Activated CD4-positive, alpha-beta memory T cell treated with anti-CD3 and anti-CD28 coated beads for 36 hours (primary cell): Measurements from ENCODE around the gene MLANA. TPM values are rescaled to one million over a fixed set of nuclear protein-coding genes. Genes with fewer than 3 reads are reported as not detected.
A peak's percentile ranks its signal among the peaks of the same experiment; 100 is the strongest.

ENCODE experiments used
- CTCF ChIA-PET: fragments of 350-600 bp; sonication (Branson Sonifier 250); formaldehyde crosslinking; loops from one replicate; lab custom pipeline; 2021; ENCODE audit warnings: antibody characterized with exemption, inconsistent platforms; lab: Charles Lee
- POLR2A ChIA-PET: fragments of 350-600 bp; sonication (Branson Sonifier 250); formaldehyde crosslinking; loops from one replicate; lab custom pipeline; 2021; ENCODE audit warnings: antibody characterized with exemption; lab: Charles Lee
- DNase-seq: peaks from one replicate; pipeline ENCODE4 v3.0.0-alpha.2; 2020
- H3K27ac Mint-ChIP-seq: one replicate; pipeline ENCODE4 v1.8.0; 2021; ENCODE audit warnings: mixed read lengths
- H3K27me3 Mint-ChIP-seq: one replicate; pipeline ENCODE4 v1.8.0; 2021; ENCODE audit warnings: mixed read lengths
- H3K36me3 Mint-ChIP-seq: one replicate; pipeline ENCODE4 v1.8.0; 2021; ENCODE audit warnings: mixed read lengths
- H3K4me1 Mint-ChIP-seq: one replicate; pipeline ENCODE4 v1.8.0; 2021; ENCODE audit warnings: low read depth, mixed read lengths
- H3K4me3 Mint-ChIP-seq: one replicate; pipeline ENCODE4 v1.8.0; 2021; ENCODE audit warnings: mild to moderate bottlenecking, mixed read lengths
- H3K9me3 Mint-ChIP-seq: one replicate; pipeline ENCODE4 v1.8.0; 2021; ENCODE audit warnings: mixed read lengths
- intact Hi-C: fragments of 100-400 bp; cut with micrococcal nuclease; formaldehyde crosslinking; loops from one replicate; pipeline ENCODE4 v1.15.1; 2023
- total RNA-seq, 2 experiments: library from RNA; stranded (reverse); gene quantifications; one replicate each; pipeline ENCODE4 v1.2.3, GENCODE V29; 2021

The MLANA gene
- not detected for total RNA-seq

- H3K9me3 Mint-ChIP-seq = no peaks in the 10 kb centered on the region
- peaks cover 3% of the 10 kb centered on the region for H3K4me1 Mint-ChIP-seq
- intact Hi-C loops = no loop called here
- no peak within 1 kb of the TSS for H3K27ac Mint-ChIP-seq
- DNase-seq = no peak
- H3K4me3 Mint-ChIP-seq = no peak within 1 kb of the TSS
- no peaks in the 10 kb centered on the region for H3K36me3 Mint-ChIP-seq
- H3K27me3 Mint-ChIP-seq = no peaks in the 10 kb centered on the region
- CTCF ChIA-PET = no interaction called here
- POLR2A ChIA-PET = no interaction called here
Observed at GRCh38 chr9:5890641-5891040, at the start of gene MLANA. Gene MLANA (plus strand): TSS chr9:5890889. CDS start chr9:5892475, 1,586 bp downstream.

GRCh38 chr9:5841771-5842573, 48.7 kb upstream of the MLANA start:
- peaks cover 4% of the 10 kb centered on the region for H3K9me3 Mint-ChIP-seq
- H3K27ac Mint-ChIP-seq = peak overlapping the region; percentile 80
- peaks cover 65% of the 10 kb centered on the region for H3K4me1 Mint-ChIP-seq
- intact Hi-C loops = loop anchor here (1.0 to 5.0 kb wide), 4 partner anchors 9 to 840 kb away; partner anchors contain the start of gene ERMP1
- ChIA-PET CTCF (interaction anchor here (1.1 to 4.8 kb wide), 5 partner anchors 9 to 44 kb away, joined by 3 to 55 read pairs (median 7); partner anchors contain the start of gene ERMP1), POLR2A (interaction anchor here (0.6 to 1.9 kb wide), 3 partner anchors 9 to 125 kb away, joined by 4 to 13 read pairs (median 8); partner anchors contain the start of gene ERMP1)
- peak; percentile 77 for DNase-seq
- peaks cover 4% of the 10 kb centered on the region for H3K36me3 Mint-ChIP-seq
- no peaks in the 10 kb centered on the region for H3K27me3 Mint-ChIP-seq
- H3K4me3 Mint-ChIP-seq = peak overlapping the region; percentile 67

GRCh38 chr9:5842929-5843793, 47.5 kb upstream of the MLANA start:
- Mint-ChIP-seq H3K27ac (peak overlapping the region; percentile 82), H3K4me1 (peaks cover 65% of the 10 kb centered on the region), H3K9me3 (peaks cover 4% of the 10 kb centered on the region), H3K4me3 (no peak overlapping the region), H3K36me3 (peaks cover 4% of the 10 kb centered on the region), H3K27me3 (no peaks in the 10 kb centered on the region)
- no peak for DNase-seq
- CTCF ChIA-PET = interaction anchor here (4.8 kb wide), 1 partner anchor 10 kb away, joined by 55 read pairs; the partner anchor contains the start of gene ERMP1
- POLR2A ChIA-PET = interaction anchor here (1.9 kb wide), 1 partner anchor 11 kb away, joined by 13 read pairs; the partner anchor contains the start of gene ERMP1
- intact Hi-C loops = loop anchor here (1.0 to 5.0 kb wide), 3 partner anchors 10 to 839 kb away; partner anchors contain the start of gene ERMP1

- Mint-ChIP-seq H3K4me3 (peak overlapping the region; percentile 46), H3K9me3 (peaks cover 4% of the 10 kb centered on the region), H3K27ac (peak overlapping the region; percentile 82), H3K36me3 (peaks cover 4% of the 10 kb centered on the region), H3K4me1 (peaks cover 63% of the 10 kb centered on the region), H3K27me3 (no peaks in the 10 kb centered on the region)
- intact Hi-C loops = loop anchor here (2.0 to 5.0 kb wide), 3 partner anchors 75 to 838 kb away; a partner anchor contains a TSS
- CTCF ChIA-PET = interaction anchor here (4.8 kb wide), 1 partner anchor 11 kb away, joined by 55 read pairs; the partner anchor contains the start of gene ERMP1
- DNase-seq = no peak
- POLR2A ChIA-PET = no interaction called here
Observed at GRCh38 chr9:5843794-5844471, 46.8 kb upstream of the MLANA start.

GRCh38 chr9:5845157-5845531, 45.5 kb upstream of the MLANA start:
- intact Hi-C loops = loop anchor here (2.0 kb wide), 1 partner anchor 76 kb away; no protein-coding TSS in a partner anchor
- Mint-ChIP-seq H3K4me1 (peaks cover 51% of the 10 kb centered on the region), H3K27me3 (no peaks in the 10 kb centered on the region), H3K4me3 (peak overlapping the region; percentile 46), H3K9me3 (peaks cover 4% of the 10 kb centered on the region), H3K27ac (peak overlapping the region; percentile 82), H3K36me3 (peaks cover 4% of the 10 kb centered on the region)
- no peak for DNase-seq
- POLR2A ChIA-PET = interaction anchor here (0.7 to 1.0 kb wide), 2 partner anchors 13 to 1012 kb away, joined by 4 to 6 read pairs; no protein-coding TSS in a partner anchor
- CTCF ChIA-PET = interaction anchor here (4.8 kb wide), 1 partner anchor 12 kb away, joined by 55 read pairs; the partner anchor contains the start of gene ERMP1

- peaks cover 57% of the 10 kb centered on the region for H3K4me1 Mint-ChIP-seq
- DNase-seq = no peak
- peaks cover 4% of the 10 kb centered on the region for H3K9me3 Mint-ChIP-seq
- POLR2A ChIA-PET = interaction anchor here (0.5 kb wide), 1 partner anchor 15 kb away, joined by 4 read pairs; no protein-coding TSS in a partner anchor
- intact Hi-C loops = no loop called here
- CTCF ChIA-PET = interaction anchor here (0.6 to 0.9 kb wide), 3 partner anchors 13 to 1479 kb away, joined by 3 to 4 read pairs (median 3); partner anchors contain the start of gene ERMP1
- H3K4me3 Mint-ChIP-seq = no peak overlapping the region
- peaks cover 4% of the 10 kb centered on the region for H3K36me3 Mint-ChIP-seq
- no peaks in the 10 kb centered on the region for H3K27me3 Mint-ChIP-seq
- peak overlapping the region; percentile 19 for H3K27ac Mint-ChIP-seq
Observed at GRCh38 chr9:5846096-5846495, 44.6 kb upstream of the MLANA start.

- Mint-ChIP-seq H3K4me3 (no peak overlapping the region), H3K4me1 (peaks cover 57% of the 10 kb centered on the region), H3K36me3 (peaks cover 4% of the 10 kb centered on the region), H3K9me3 (peaks cover 4% of the 10 kb centered on the region), H3K27ac (no peak overlapping the region), H3K27me3 (no peaks in the 10 kb centered on the region)
- intact Hi-C loops = no loop called here
- POLR2A ChIA-PET = no interaction called here
- CTCF ChIA-PET = interaction anchor here (0.6 to 0.9 kb wide), 3 partner anchors 14 to 1479 kb away, joined by 3 to 4 read pairs (median 3); partner anchors contain the start of gene ERMP1
- DNase-seq = no peak
Observed at GRCh38 chr9:5846501-5846921, 44.2 kb upstream of the MLANA start.

GRCh38 chr9:5848372-5848882, 42.3 kb upstream of the MLANA start:
- Mint-ChIP-seq H3K4me1 (peaks cover 59% of the 10 kb centered on the region), H3K9me3 (no peaks in the 10 kb centered on the region), H3K4me3 (no peak overlapping the region), H3K27ac (no peak overlapping the region), H3K36me3 (no peaks in the 10 kb centered on the region), H3K27me3 (no peaks in the 10 kb centered on the region)
- CTCF ChIA-PET = interaction anchor here (0.6 to 0.9 kb wide), 3 partner anchors 15 to 721 kb away, joined by 3 to 4 read pairs (median 3); partner anchors contain the start of gene ERMP1
- intact Hi-C loops = no loop called here
- POLR2A ChIA-PET = no interaction called here
- DNase-seq = no peak

- intact Hi-C loops = loop anchor here (1.0 to 10.0 kb wide), 7 partner anchors 9 to 866 kb away; partner anchors contain the start of gene JAK2
- H3K27me3 Mint-ChIP-seq = no peaks in the 10 kb centered on the region
- peaks cover 51% of the 10 kb centered on the region for H3K4me1 Mint-ChIP-seq
- H3K27ac Mint-ChIP-seq = no peak overlapping the region
- ChIA-PET CTCF (interaction anchor here (2.2 to 2.8 kb wide), 2 partner anchors 9 to 19 kb away, joined by 10 to 32 read pairs; partner anchors contain the start of gene ERMP1), POLR2A (interaction anchor here (0.6 to 1.3 kb wide), 3 partner anchors 16 to 413 kb away, joined by 3 to 4 read pairs (median 3); partner anchors contain the start of gene PLGRKT)
- DNase-seq = no peak
- no peaks in the 10 kb centered on the region for H3K9me3 Mint-ChIP-seq
- H3K36me3 Mint-ChIP-seq = no peaks in the 10 kb centered on the region
- no peak overlapping the region for H3K4me3 Mint-ChIP-seq
Observed at GRCh38 chr9:5850724-5851122, 40.0 kb upstream of the MLANA start.

- no peaks in the 10 kb centered on the region for H3K36me3 Mint-ChIP-seq
- H3K4me1 Mint-ChIP-seq = peaks cover 46% of the 10 kb centered on the region
- no peaks in the 10 kb centered on the region for H3K27me3 Mint-ChIP-seq
- peak overlapping the region; percentile 70 for H3K27ac Mint-ChIP-seq
- intact Hi-C loops = loop anchor here (1.0 to 10.0 kb wide), 7 partner anchors 10 to 867 kb away; partner anchors contain the start of gene JAK2
- DNase-seq = peak; percentile 66
- no peaks in the 10 kb centered on the region for H3K9me3 Mint-ChIP-seq
- H3K4me3 Mint-ChIP-seq = no peak overlapping the region
- ChIA-PET CTCF (interaction anchor here (1.0 to 2.8 kb wide), 5 partner anchors 10 to 155 kb away, joined by 3 to 32 read pairs (median 5); partner anchors contain the start of gene ERMP1), POLR2A (interaction anchor here (0.6 to 1.3 kb wide), 5 partner anchors 17 to 1105 kb away, joined by 3 to 6 read pairs (median 3); partner anchors contain the start of genes ERMP1 and PLGRKT)
Observed at GRCh38 chr9:5851445-5851844, 39.2 kb upstream of the MLANA start.
